GM10847 (cell line): ENCODE results near the gene KAT6B.

ENCODE experiments used
- POLR2A ChIP-seq: IDR thresholded peaks from 2 replicates; pipeline ENCODE4 v1.6.1; 2011; ENCODE audit not compliant: insufficient read length; ENCODE audit errors: extremely low read depth

The KAT6B gene

DNA sequence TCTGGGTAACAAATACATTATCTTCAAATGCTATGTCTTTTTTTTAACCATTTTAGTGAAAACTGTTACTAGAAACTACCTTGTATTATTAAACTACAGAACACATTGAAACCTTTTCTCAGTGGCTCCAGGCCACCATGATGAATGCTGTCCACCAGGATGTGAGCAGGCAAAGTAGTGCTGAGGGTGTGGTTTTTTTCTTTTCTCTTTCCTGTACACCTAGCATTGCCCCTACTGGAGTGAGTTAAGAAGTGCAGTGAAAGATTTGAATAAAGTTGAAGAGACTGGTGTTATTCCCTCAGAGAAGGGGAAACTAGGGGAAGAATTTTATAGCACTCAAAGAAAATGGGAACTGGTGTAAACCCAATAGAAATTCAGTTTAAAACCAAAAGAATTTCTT, 165.0 kb downstream of the KAT6B start:
- TF ChIP-seq POLR2A: no peak

DNA sequence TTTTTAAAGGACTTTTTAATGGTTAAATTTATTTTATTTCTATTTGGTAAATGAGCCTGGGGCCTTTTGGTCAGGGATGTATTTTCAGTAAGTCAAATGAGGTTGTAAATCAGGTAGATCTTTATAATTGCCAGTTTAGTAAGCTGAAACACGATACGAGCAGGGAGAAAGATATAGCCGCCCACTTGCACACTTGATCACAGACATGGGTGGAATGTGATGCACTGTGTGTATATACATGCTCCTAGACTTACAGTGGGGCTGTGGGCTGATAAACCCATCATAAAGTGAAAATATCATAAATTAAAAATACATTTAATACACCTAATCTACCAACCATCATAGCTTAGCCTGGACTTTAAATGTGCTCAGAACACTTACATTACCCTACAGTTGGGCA, 165.7 kb downstream of the KAT6B start:
- TF ChIP-seq POLR2A: no peak

- no peak for TF ChIP-seq POLR2A
Measured at GRCh38 chr10:74993649-74994048, 167.2 kb downstream of the KAT6B start.

DNA sequence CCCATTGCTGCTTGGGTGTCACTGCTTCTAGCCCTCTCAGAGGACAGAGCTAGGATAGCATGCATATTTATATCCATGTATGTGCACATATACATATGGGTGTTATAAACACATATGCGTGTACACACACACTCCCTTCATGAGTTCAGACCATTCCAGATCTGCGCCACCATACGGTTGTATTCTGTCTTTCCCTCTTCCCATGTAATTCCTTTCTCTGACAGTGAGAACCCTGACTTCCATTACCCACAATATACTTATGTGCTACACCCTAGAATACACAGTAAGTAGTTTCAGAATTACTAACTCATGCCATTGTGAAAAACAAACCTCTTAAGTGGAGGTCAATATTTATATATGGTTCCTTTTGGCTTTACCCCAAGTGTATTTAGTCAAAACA, 168.5 kb downstream of the KAT6B start:
- no peak for TF ChIP-seq POLR2A

- no peak for TF ChIP-seq POLR2A
Measured at GRCh38 chr10:74995806-74996205, 169.4 kb downstream of the KAT6B start.

DNA sequence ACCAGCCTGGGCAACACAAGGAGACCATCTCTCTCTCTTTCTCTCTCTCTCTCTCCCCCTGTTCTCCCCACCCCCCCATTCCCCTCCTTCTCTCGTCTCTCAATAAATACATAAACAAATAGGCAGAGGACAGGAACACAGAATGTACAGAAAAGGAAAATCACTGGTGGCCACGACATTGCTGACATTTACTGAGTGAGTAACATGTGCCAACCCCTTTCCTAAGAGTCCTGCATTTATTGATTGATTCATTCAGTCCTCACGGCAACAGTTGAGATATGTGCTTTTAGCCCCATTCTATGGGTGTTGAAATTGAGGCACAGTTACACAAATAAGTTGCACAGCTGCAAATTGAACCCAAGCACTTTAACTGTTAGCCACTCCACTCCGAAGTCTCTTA, 170.8 kb downstream of the KAT6B start:
- TF ChIP-seq POLR2A: no peak

DNA sequence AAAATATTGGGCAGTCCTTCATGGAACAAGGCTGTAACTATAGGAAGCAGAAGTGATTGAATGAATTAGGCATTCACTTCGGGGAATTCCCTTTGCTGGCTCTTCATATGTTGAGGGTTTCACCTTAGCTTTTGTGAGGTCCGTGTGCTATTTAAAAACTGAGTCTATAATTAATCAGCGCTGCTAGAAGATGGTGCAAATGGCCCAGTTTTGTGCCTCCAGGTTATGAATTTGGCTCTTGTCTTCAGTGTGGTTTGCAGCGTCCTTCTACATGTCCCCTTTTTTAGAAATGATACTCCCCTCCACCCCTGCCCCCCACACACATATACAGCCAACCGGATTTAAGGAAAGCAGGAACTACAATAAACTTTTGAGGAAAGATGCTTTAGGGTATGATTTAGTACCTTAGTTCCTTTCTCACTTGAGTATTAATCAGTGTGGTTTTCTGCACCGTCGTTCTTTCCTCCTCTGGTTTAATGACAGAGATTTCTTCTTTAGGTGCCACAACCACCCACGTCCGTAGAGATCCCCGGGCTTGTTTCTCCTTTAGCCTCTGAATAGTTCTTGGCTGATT, 174.4 kb downstream of the KAT6B start:
- no peak for TF ChIP-seq POLR2A

- TF ChIP-seq POLR2A: no peak
Measured at GRCh38 chr10:75001715-75002350, 175.4 kb downstream of the KAT6B start.

GRCh38 chr10:75002351-75002725, 175.9 kb downstream of the KAT6B start:
- TF ChIP-seq POLR2A: no peak

GRCh38 chr10:75002967-75003594, 176.7 kb downstream of the KAT6B start:
- TF ChIP-seq POLR2A: no peak

DNA sequence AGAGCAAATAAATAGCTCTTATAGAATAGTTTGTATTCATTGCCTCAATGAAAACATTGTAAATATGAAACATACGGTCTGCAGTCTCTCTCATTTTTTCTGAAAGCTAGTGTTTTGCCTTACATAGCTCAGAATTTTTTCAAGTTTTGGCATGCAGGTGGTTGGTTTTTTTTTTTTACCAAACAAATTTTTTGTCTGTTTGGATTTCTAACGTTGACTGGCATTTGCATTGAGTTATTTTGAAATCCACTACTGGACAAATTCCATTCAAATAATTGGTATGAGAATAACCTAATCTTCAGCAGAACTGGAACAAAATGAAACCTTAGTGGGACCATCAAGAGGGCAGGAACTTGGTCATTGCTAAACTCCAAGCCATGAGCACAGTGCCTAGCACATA, 177.5 kb downstream of the KAT6B start:
- no peak for TF ChIP-seq POLR2A

DNA sequence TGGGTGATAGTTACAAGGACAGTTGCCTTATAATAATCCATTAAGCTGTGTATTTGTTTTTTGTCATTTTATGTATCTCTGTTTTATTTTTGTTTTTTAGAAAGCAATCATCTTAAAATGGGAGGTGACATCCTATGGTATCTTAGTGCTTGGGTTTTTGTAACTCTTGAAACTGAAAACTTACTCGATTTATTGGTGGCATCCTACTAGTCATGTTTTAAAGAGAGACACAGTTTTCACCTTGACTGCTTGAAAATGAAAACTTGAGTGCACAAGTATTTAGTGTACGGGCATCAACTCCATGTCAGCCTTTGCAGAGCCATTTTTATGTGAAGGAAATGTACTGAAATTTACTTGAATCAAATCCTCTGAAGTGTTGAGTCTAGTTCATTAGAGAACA, 181.2 kb downstream of the KAT6B start:
- TF ChIP-seq POLR2A: no peak

DNA sequence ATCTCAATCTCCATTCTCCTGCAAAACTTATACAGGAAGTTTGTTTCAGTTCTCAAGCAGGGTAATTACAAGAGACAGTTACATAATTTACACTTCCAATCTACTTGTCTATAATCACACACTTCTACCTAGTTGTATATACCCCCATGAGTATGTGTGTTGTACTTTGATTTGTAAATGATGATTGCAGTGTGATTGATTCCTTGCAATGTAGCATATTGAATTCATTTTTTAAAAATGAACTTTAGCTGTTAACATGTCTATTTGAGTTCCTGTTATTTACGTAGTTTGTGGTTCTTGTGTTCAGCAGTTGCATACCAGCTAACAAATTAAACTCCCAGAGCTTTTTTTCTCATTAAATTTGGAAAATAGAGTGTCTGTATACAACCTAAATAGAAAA, 182.6 kb downstream of the KAT6B start:
- no peak for TF ChIP-seq POLR2A

GRCh38 chr10:75009426-75009825, 183.0 kb downstream of the KAT6B start:
- TF ChIP-seq POLR2A: no peak

DNA sequence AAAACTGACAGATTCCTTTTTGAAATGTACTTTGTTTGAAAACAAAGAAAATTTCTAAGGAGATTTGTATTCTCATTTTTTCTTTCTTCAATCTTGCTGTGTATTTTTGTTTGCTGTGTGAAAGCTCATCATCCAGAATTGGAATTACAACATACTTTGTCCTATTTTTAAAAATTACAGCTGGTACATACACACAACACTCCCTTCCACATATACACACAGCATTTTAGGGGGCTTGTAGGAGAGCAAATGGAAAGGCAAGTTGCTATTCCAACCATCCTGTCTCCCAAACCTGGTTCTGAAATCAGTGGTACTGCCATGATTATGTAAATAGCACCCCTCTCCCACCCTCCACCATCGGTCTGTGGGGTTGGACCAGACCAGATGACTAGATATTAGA, 184.0 kb downstream of the KAT6B start:
- TF ChIP-seq POLR2A: no peak

DNA sequence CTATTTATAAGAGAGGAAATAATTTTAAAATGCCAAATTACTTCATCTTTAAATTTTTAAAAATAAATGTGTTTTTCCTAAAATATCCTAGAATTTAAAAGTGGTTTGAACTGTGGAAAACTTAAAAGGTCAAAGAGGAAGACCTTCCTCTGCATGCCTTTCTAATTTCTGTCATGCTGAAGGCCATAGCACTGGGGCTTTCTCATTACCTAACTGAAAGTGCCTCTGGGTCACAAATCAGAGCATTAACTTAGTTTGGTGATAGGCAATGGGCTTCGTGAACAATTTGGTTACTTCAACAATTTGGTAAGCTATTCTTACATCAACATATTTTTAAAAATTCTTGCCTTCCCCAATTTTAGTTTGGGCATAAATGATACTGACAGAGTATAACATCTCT, 184.8 kb downstream of the KAT6B start:
- TF ChIP-seq POLR2A: no peak

DNA sequence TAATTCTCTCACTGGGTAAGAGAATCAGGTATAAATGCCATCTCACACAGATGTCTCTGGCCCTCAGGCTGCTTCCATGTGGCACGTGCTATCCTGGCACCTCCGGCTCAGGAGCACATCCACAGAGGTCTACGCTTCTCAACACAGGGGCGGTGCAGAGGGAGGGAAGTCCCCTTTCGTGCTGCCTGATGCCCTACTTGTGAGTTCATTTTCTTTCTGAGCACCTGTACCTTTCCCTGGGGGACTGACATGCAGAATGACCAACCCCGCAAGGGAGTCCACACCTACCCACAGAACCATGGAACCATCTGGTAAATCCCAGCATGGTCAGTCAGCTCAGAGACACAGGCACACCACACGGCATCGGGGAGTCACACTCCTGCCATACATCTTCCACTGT, 186.1 kb downstream of the KAT6B start:
- no peak for TF ChIP-seq POLR2A
